Middle frontal gyrus (tissue), 1 donor: ENCODE results near the gene RPL13.
A peak's percentile ranks its signal among the peaks of the same experiment; 100 is the strongest.

ENCODE experiments used
- DNase-seq: peaks from one replicate; pipeline ENCODE4 v3.0.0-alpha.2; 2015; ENCODE audit warnings: low spot score; ENCODE audit errors: extremely low spot score

Gene RPL13

GRCh38 chr16:89545044-89545830, 15.2 kb upstream of the RPL13 start:
- no peak for DNase-seq

- no peak for DNase-seq
Observed at GRCh38 chr16:89545831-89546574, 14.5 kb upstream of the RPL13 start.

- DNase-seq = no peak
Observed at GRCh38 chr16:89546781-89547180, 13.7 kb upstream of the RPL13 start.

- DNase-seq = no peak
Observed at GRCh38 chr16:89547291-89547690, 13.2 kb upstream of the RPL13 start.

GRCh38 chr16:89547860-89548259, 12.6 kb upstream of the RPL13 start:
- no peak for DNase-seq

- DNase-seq = no peak
Observed at GRCh38 chr16:89548344-89549006, 12.0 kb upstream of the RPL13 start.

- DNase-seq = no peak
Observed at GRCh38 chr16:89549007-89549700, 11.3 kb upstream of the RPL13 start.

GRCh38 chr16:89550421-89551007, 10.0 kb upstream of the RPL13 start:
- DNase-seq = no peak

- DNase-seq = no peak
Observed at GRCh38 chr16:89552329-89552728, 8.2 kb upstream of the RPL13 start.

GRCh38 chr16:89552913-89553312, 7.6 kb upstream of the RPL13 start:
- DNase-seq = no peak

GRCh38 chr16:89553733-89554132, 6.7 kb upstream of the RPL13 start:
- no peak for DNase-seq

GRCh38 chr16:89554343-89554742, 6.1 kb upstream of the RPL13 start:
- no peak for DNase-seq

GRCh38 chr16:89555265-89555664, 5.2 kb upstream of the RPL13 start:
- DNase-seq = no peak

- no peak for DNase-seq
Observed at GRCh38 chr16:89555780-89556179, 4.7 kb upstream of the RPL13 start.

GRCh38 chr16:89556750-89557689, 3.5 kb upstream of the RPL13 start:
- peak; percentile 91 for DNase-seq

GRCh38 chr16:89557690-89558490, 2.6 kb upstream of the RPL13 start:
- no peak for DNase-seq

- DNase-seq = no peak
Observed at GRCh38 chr16:89561142-89561883, 831 bp downstream of the RPL13 start.

- no peak for DNase-seq
Observed at GRCh38 chr16:89561884-89562599, 1.6 kb downstream of the RPL13 start.
